OCI-LY7 (cell line): ENCODE results near the gene XYLT1. TPM values are rescaled to one million over a fixed set of nuclear protein-coding genes. Genes with fewer than 3 reads are reported as not detected.
A peak's percentile ranks its signal among the peaks of the same experiment; 100 is the strongest.

ENCODE experiments used
- BruUV-seq: library from RNA; stranded (reverse); fragments of 400-500 nt; replicated peaks from 2 replicates; lab custom pipeline; 2021; lab: Mats Ljungman, UMichigan
- CTCF ChIA-PET: fragments of 300-600 bp; sonication (Branson Sonifier 250); formaldehyde crosslinking; loops from one replicate; lab custom pipeline; 2022; ENCODE audit warnings: antibody characterized with exemption; ENCODE audit not compliant: unreplicated experiment; lab: Charles Lee
- POLR2A ChIA-PET: fragments of 300-600 bp; sonication (Branson Sonifier 250); formaldehyde crosslinking; loops from one replicate; lab custom pipeline; 2022; ENCODE audit warnings: antibody characterized with exemption; lab: Charles Lee
- DNase-seq: peaks from one replicate; pipeline ENCODE4 v3.0.0-alpha.2; 2015; ENCODE audit warnings: low spot score
- H2AFZ ChIP-seq: fragments of 200-600 bp; sonication (generic), shearing (Covaris generic); 2 replicates; pipeline ENCODE4 v1.6.1; 2014; ENCODE audit warnings: mild to moderate bottlenecking, antibody characterized with exemption, low read length, moderate library complexity
- H3K27ac ChIP-seq: fragments of 200-600 bp; sonication (generic); 2 replicates; pipeline ENCODE4 v1.5.1; 2014; ENCODE audit warnings: mixed run types, low read depth, mild to moderate bottlenecking, moderate library complexity, low read length, inconsistent platforms; ENCODE audit not compliant: poor library complexity, severe bottlenecking
- H3K36me3 ChIP-seq: fragments of 200-600 bp; sonication (generic); 2 replicates; pipeline ENCODE4 v1.6.1; 2014; ENCODE audit warnings: mild to moderate bottlenecking, antibody characterized with exemption, low read length, moderate library complexity, mixed read lengths; ENCODE audit not compliant: insufficient read depth
- H3K4me1 ChIP-seq: fragments of 200-600 bp; sonication (generic); 2 replicates; pipeline ENCODE4 v1.5.1; 2014; ENCODE audit warnings: mild to moderate bottlenecking, low read length; ENCODE audit not compliant: insufficient read depth, poor library complexity, severe bottlenecking
- H3K4me2 ChIP-seq: fragments of 200-600 bp; sonication (generic); 2 replicates; pipeline ENCODE4 v1.6.1; 2014; ENCODE audit warnings: mild to moderate bottlenecking, low read length
- H3K4me3 ChIP-seq: fragments of 200-600 bp; sonication (generic); 2 replicates; pipeline ENCODE4 v1.5.1; 2014; ENCODE audit warnings: mild to moderate bottlenecking, low read depth, low read length; ENCODE audit not compliant: poor library complexity, severe bottlenecking
- H3K79me2 ChIP-seq: fragments of 200-600 bp; sonication (generic); 2 replicates; pipeline ENCODE4 v1.6.1; 2016; ENCODE audit warnings: low read depth, mild to moderate bottlenecking, low read length, moderate library complexity, mixed read lengths; ENCODE audit not compliant: insufficient read depth
- H3K9me2 ChIP-seq: fragments of 200-600 bp; sonication (generic); 2 replicates; pipeline ENCODE4 v1.6.1; 2016; ENCODE audit warnings: mild to moderate bottlenecking, low read length, mixed read lengths; ENCODE audit not compliant: insufficient read depth
- H3K9me3 ChIP-seq: fragments of 200-600 bp; sonication (generic); 2 replicates; pipeline ENCODE4 v1.6.1; 2014; ENCODE audit warnings: mild to moderate bottlenecking, mixed run types, low read length, mixed read lengths
- H4K20me1 ChIP-seq: fragments of 200-600 bp; sonication (generic); 2 replicates; pipeline ENCODE4 v1.6.1; 2014; ENCODE audit warnings: mild to moderate bottlenecking, antibody characterized with exemption, low read length, moderate library complexity, mixed read lengths; ENCODE audit not compliant: insufficient read depth
- CTCF ChIP-seq: fragments of 200-600 bp; sonication (generic); conservative IDR thresholded peaks from 2 replicates; pipeline ENCODE4 v1.5.1; 2014; ENCODE audit warnings: mild to moderate bottlenecking, antibody characterized with exemption, low read length, moderate library complexity, mixed read lengths
- EZH2phosphoT487 ChIP-seq: fragments of 200-600 bp; sonication (generic); IDR thresholded peaks from 2 replicates; pipeline ENCODE4 v1.6.1; 2018; ENCODE audit warnings: low read depth, borderline replicate concordance, mild to moderate bottlenecking, mixed run types, antibody characterized with exemption, low read length, moderate library complexity, mixed read lengths
- intact Hi-C: fragments of 100-400 bp; cut with micrococcal nuclease; formaldehyde crosslinking; loops from one replicate; pipeline ENCODE4 v1.10.0; 2022; ENCODE audit not compliant: unreplicated experiment
- total RNA-seq, 2 experiments: library from RNA; depleted of rRNA in 1 of 2; stranded (reverse); fragments of >200 nt in 1 of 2; shearing (Covaris generic) in 1 of 2; gene quantifications; 2 replicates each; pipeline ENCODE4 v1.2.3, GENCODE V29; 2014 to 2022

XYLT1 gene
- total RNA-seq, 2 experiments from 2014 or later, result 36.3 to 50.0 TPM

GRCh38 chr16:17106243-17106791 is 364.4 kb downstream of the XYLT1 start:
- peaks cover 18% of the 10 kb centered on the region for H3K36me3 ChIP-seq
- H3K27ac ChIP-seq, result no peak overlapping the region
- no peak overlapping the region for H2AFZ ChIP-seq
- no peak for TF ChIP-seq CTCF
- TF ChIP-seq EZH2phosphoT487, result no peak
- H3K79me2 ChIP-seq, result no peaks in the 10 kb centered on the region
- ChIA-PET POLR2A (no interaction called here), CTCF (no interaction called here)
- H3K4me3 ChIP-seq, result no peak overlapping the region
- H3K9me2 ChIP-seq, result no peaks in the 10 kb centered on the region
- H3K4me2 ChIP-seq, result no peak overlapping the region
- DNase-seq, result no peak
- intact Hi-C loops, result no loop called here
- BruUV-seq, result no TSS peak
- H3K4me1 ChIP-seq, result no peaks in the 10 kb centered on the region
- H4K20me1 ChIP-seq, result no peaks in the 10 kb centered on the region
- H3K9me3 ChIP-seq, result no peaks in the 10 kb centered on the region

- ChIA-PET POLR2A (no interaction called here), CTCF (no interaction called here)
- Histone ChIP-seq H3K27ac (no peak overlapping the region), H3K4me1 (no peaks in the 10 kb centered on the region), H3K9me2 (no peaks in the 10 kb centered on the region), H3K4me2 (no peak overlapping the region), H3K4me3 (no peak overlapping the region), H3K9me3 (no peaks in the 10 kb centered on the region), H3K36me3 (peaks cover 13% of the 10 kb centered on the region), H3K79me2 (no peaks in the 10 kb centered on the region), H2AFZ (no peak overlapping the region), H4K20me1 (no peaks in the 10 kb centered on the region)
- no peak for TF ChIP-seq EZH2phosphoT487
- TF ChIP-seq CTCF, result no peak
- DNase-seq, result no peak
- no TSS peak for BruUV-seq
- intact Hi-C loops, result no loop called here
Observed at GRCh38 chr16:17105239-17105797, 365.4 kb downstream of the XYLT1 start.

GRCh38 chr16:17104654-17105053 is 366.1 kb downstream of the XYLT1 start:
- DNase-seq, result no peak
- Histone ChIP-seq H3K79me2 (no peaks in the 10 kb centered on the region), H3K4me1 (no peaks in the 10 kb centered on the region), H3K4me3 (no peak overlapping the region), H3K9me2 (no peaks in the 10 kb centered on the region), H3K36me3 (peaks cover 7% of the 10 kb centered on the region), H3K27ac (no peak overlapping the region), H2AFZ (no peak overlapping the region), H3K4me2 (no peak overlapping the region), H4K20me1 (no peaks in the 10 kb centered on the region), H3K9me3 (no peaks in the 10 kb centered on the region)
- CTCF ChIA-PET, result no interaction called here
- BruUV-seq, result TSS peak; percentile 24
- intact Hi-C loops, result no loop called here
- POLR2A ChIA-PET, result no interaction called here
- TF ChIP-seq EZH2phosphoT487 (no peak), CTCF (no peak)
